ENCODE data around the gene RTN4RL1.

RTN4RL1 gene

GRCh38 chr17:2062571-2063183 lies 37.5 kb upstream of the RTN4RL1 start:
- no peak for DNase-seq (ENCODE audit: low spot score)
- TF ChIP-seq, protein P1, sequence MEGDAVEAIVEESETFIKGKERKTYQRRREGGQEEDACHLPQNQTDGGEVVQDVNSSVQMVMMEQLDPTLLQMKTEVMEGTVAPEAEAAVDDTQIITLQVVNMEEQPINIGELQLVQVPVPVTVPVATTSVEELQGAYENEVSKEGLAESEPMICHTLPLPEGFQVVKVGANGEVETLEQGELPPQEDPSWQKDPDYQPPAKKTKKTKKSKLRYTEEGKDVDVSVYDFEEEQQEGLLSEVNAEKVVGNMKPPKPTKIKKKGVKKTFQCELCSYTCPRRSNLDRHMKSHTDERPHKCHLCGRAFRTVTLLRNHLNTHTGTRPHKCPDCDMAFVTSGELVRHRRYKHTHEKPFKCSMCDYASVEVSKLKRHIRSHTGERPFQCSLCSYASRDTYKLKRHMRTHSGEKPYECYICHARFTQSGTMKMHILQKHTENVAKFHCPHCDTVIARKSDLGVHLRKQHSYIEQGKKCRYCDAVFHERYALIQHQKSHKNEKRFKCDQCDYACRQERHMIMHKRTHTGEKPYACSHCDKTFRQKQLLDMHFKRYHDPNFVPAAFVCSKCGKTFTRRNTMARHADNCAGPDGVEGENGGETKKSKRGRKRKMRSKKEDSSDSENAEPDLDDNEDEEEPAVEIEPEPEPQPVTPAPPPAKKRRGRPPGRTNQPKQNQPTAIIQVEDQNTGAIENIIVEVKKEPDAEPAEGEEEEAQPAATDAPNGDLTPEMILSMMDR (IDR thresholded peaks at IDR 0.05; ENCODE audit: extremely low read depth, missing control alignments), result no peak

DNA sequence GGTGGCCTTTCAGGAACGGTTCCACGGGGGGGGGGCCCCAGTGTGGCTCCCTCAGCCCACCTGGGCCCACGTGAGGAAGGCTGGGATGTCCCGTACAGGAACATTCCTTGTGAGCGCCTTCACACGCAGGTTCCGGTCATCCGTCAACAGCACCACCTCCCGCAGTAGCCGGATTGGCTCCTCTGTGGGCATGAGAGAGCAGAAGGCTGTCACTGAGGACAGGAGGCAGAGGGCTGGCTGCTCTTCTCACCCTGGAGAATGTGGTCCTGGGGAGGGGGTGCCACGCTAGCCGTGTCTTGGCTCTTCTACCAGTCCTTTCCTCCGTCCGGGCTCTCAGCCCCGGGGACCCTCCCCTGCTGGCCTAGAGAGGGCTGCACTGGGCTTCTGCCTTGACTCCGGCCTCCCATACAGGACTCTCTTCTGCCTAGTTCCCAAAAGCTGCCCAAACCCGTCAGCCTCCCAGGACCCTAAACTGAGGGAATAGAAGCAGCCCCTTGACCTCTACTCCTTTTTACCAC lies 36.4 kb upstream of the RTN4RL1 start:
- TF ChIP-seq, protein P1 (IDR thresholded peaks at IDR 0.05; ENCODE audit: extremely low read depth, missing control alignments), result no peak

DNA sequence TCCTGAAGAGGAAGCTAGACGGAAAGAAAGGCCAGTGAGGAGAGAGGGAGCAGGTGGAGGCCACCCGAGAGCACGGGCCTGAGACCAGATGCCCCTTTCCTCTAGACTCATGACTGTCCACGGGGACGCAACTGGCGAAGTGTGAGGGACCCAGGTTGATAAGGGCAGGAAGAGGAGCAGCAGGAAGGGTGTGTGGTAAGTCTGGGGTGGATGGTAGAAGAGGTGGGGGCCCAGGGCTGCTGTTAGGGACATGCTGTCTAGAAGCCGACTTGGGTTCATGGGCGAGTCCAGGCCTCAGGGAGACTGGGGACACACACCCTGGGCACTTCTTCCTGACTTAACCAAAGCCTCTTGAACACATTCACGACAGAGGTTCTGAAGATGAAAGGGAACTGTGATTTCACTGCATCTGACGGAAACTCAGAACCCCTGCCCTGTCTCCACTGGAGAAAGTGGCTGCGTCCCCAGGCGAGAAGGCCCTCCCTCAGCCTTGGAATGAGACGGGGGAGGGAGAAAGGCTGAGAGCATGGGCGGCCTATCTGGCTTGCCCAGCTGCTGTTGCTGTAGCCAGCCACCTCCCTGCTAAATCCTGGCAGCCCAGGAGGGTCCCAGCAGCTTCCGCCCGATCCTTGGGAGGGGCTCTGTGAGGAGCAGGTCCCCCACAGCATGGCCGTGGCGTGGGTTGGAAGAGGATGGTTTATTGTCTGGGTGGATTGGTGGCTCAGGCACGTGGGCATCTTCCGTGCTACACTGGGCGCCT lies 35.7 kb upstream of the RTN4RL1 start:
- TF ChIP-seq, protein P1 (IDR thresholded peaks at IDR 0.05; ENCODE audit: extremely low read depth, missing control alignments), result no peak

More for the DNA sequence above, 36.4 kb upstream of the RTN4RL1 start:
- DNase-seq (ENCODE audit: low spot score), result no peak

DNA sequence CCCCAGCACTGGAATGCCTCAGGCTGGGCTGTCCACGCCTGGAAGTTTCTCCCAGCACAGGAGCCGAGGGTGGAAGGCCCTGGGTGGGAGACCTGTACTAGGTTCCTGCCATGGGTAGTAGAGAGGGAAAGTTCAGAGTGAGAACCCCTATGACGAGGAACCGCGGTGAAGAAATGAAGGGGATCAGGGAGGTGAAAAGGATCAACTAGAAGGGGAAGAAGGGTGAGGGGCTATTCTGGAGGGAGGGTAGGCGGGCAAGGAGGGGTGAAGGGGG lies 35.2 kb upstream of the RTN4RL1 start:
- DNase-seq (ENCODE audit: low spot score), result no peak
- TF ChIP-seq, protein P1 (IDR thresholded peaks at IDR 0.05; ENCODE audit: extremely low read depth, missing control alignments), result no peak

More for the DNA sequence above, 35.7 kb upstream of the RTN4RL1 start:
- no peak for DNase-seq (ENCODE audit: low spot score)

GRCh38 chr17:2059547-2060384 lies 34.6 kb upstream of the RTN4RL1 start:
- TF ChIP-seq, protein P1 (IDR thresholded peaks at IDR 0.05; ENCODE audit: extremely low read depth, missing control alignments), result no peak
- DNase-seq (ENCODE audit: low spot score), result no peak

GRCh38 chr17:2058586-2059546 lies 33.7 kb upstream of the RTN4RL1 start:
- DNase-seq (ENCODE audit: low spot score), result peak; percentile 89
- TF ChIP-seq, protein P1 (IDR thresholded peaks at IDR 0.05; ENCODE audit: extremely low read depth, missing control alignments), result peak; percentile 84

All from GM20000 (cell line).